Gastrocnemius medialis (tissue), 4 donors: ENCODE results near the gene LRIG2. TPM values are rescaled to one million over a fixed set of nuclear protein-coding genes. Genes with fewer than 3 reads are reported as not detected.

Experiments
- ATAC-seq, 2 donors: fragments of 150-250 bp; one replicate each; pipeline ENCODE4 v1.9.1; 2016
- DNase-seq, 2 donors: peaks; one replicate each; pipeline ENCODE4 v3.0.0-alpha.2; 2019
- H3K27ac ChIP-seq, 4 donors: fragments of 200-600 bp; sonication (generic); 1 replicate in 1 of 4; 2 replicates in 3 of 4; pipeline ENCODE4 v1.5.1; 2016 to 2018; ENCODE audit warnings: mild to moderate bottlenecking in 2 of 4, moderate library complexity in 1 of 4
- H3K27me3 ChIP-seq, 3 donors: fragments of 200-600 bp; sonication (generic) in 2 of 3; 1 replicate in 1 of 3; 2 replicates in 2 of 3; pipeline versions ENCODE4 v1.5.1 to v1.6.0; 2016 to 2019; ENCODE audit warnings: mild to moderate bottlenecking in 1 of 3, moderate library complexity in 1 of 3
- H3K36me3 ChIP-seq, 2 donors: fragments of 200-600 bp; sonication (generic) in 1 of 2; one replicate each; pipeline ENCODE4 v1.5.1; 2017 to 2018
- H3K4me1 ChIP-seq, 2 donors: fragments of 200-600 bp; sonication (generic) in 1 of 2; one replicate each; pipeline ENCODE4 v1.5.1; 2016 to 2017; ENCODE audit warnings: mild to moderate bottlenecking in 2 of 2
- H3K4me3 ChIP-seq, 4 donors: fragments of 200-600 bp; sonication (generic) in 3 of 4; 1 replicate in 1 of 4; 2 replicates in 3 of 4; pipeline ENCODE4 v1.5.1; 2016 to 2019; ENCODE audit warnings: mild to moderate bottlenecking in 2 of 4
- H3K9me3 ChIP-seq, 3 donors: fragments of 200-600 bp; sonication (generic) in 2 of 3; 1 replicate in 1 of 3; 2 replicates in 2 of 3; pipeline ENCODE4 v1.5.1; 2016 to 2019
- POLR2A ChIP-seq, 2 donors: fragments of 450-650 bp; IDR thresholded peaks; one replicate each; pipeline ENCODE4 v1.6.1; 2017; ENCODE audit warnings: antibody characterized with exemption in 2 of 2, mild to moderate bottlenecking in 2 of 2, moderate library complexity in 2 of 2
- in situ Hi-C, 4 donors: fragments of 200-750 bp; cut with MboI; loops; one replicate each; pipeline versions ENCODE4 v1.15.0 to v1.8.0; 2017; ENCODE audit warnings: low sequenced_read_pairs in 4 of 4
- intact Hi-C: fragments of 100-400 bp; cut with DNase I; formaldehyde crosslinking; loops from one replicate; pipeline ENCODE4 v1.15.1; 2023; ENCODE audit warnings: low total_unique reads
- total RNA-seq, 4 donors: library from RNA; depleted of rRNA; stranded (reverse); fragments of >200 nt; gene quantifications; one replicate each; pipeline versions ENCODE4 v1.1.0 to v1.2.3, GENCODE V29; 2016
- TF ChIP-seq, protein P1 (sequence below), 5 experiments: fragments of 450-650 bp in 3 of 5; fragments of 200-600 bp in 2 of 5; sonication (generic) in 2 of 5; IDR thresholded peaks in 4 of 5; conservative IDR thresholded peaks in 1 of 5; 1 replicate in 4 of 5; 2 replicates in 1 of 5; pipeline ENCODE4 v1.5.1; 2016 to 2019; ENCODE audit warnings: antibody characterized with exemption in 5 of 5, mild to moderate bottlenecking in 3 of 5, moderate library complexity in 3 of 5

LRIG2 gene
- total RNA-seq, 4 donors from 2014 or later: 4.8 to 9.0 (median 8.9) TPM

DNA sequence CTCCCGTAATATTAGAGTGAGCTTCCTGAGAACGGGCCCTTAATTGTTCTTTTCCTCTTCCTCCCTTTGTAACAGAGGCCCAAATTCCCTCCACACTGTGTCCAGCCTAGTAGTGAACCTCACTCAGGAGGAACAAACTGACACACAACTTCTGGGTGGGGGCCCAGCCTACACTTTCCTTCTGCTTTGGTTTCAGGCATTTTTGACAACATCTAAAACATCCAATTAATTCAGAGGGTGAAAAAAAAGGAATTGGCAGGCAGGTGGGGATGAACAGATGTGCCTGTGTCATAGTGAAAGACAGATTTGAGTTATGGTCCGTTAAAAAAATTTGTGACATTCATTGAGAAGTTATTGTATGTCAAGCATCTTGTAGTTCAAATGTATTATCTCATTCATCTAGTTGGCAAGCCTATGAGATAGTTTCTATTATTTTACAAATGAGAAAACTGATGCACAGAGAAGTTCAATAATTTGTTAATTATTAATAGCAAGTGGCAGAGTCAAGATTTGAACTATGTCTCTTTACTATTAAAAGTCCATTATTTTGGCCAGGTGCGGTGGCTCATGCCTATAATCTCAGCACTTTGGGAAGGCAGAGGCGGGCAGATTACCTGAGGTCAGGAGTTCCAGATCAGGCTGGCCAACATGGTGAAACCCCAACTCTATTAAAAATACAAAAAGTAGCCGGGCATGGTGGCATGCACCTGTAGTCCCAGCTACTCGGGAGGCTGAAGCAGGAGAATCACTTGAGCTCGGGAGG is 41.6 kb upstream of the LRIG2 start:
- TF ChIP-seq POLR2A (IDR thresholded peaks at IDR 0.05): no peak
- TF ChIP-seq, protein P1, sequence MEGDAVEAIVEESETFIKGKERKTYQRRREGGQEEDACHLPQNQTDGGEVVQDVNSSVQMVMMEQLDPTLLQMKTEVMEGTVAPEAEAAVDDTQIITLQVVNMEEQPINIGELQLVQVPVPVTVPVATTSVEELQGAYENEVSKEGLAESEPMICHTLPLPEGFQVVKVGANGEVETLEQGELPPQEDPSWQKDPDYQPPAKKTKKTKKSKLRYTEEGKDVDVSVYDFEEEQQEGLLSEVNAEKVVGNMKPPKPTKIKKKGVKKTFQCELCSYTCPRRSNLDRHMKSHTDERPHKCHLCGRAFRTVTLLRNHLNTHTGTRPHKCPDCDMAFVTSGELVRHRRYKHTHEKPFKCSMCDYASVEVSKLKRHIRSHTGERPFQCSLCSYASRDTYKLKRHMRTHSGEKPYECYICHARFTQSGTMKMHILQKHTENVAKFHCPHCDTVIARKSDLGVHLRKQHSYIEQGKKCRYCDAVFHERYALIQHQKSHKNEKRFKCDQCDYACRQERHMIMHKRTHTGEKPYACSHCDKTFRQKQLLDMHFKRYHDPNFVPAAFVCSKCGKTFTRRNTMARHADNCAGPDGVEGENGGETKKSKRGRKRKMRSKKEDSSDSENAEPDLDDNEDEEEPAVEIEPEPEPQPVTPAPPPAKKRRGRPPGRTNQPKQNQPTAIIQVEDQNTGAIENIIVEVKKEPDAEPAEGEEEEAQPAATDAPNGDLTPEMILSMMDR (IDR thresholded peaks at IDR 0.05 in 4 of 5, conservative IDR thresholded peaks at IDR 0.05 in 1 of 5): no peak
- in situ Hi-C loops (no loop called here), intact Hi-C loops (no loop called here)
- no peak for DNase-seq
- H3K4me3 ChIP-seq: no peak overlapping the region
- no peaks in the 10 kb centered on the region for H3K27me3 ChIP-seq
- H3K27ac ChIP-seq: no peak overlapping the region
- no peak for ATAC-seq
- peaks cover 0 to 19% of the 10 kb centered on the region in 2 donors for H3K4me1 ChIP-seq
- no peaks in the 10 kb centered on the region for H3K36me3 ChIP-seq
- H3K9me3 ChIP-seq: no peaks in the 10 kb centered on the region

GRCh38 chr1:113035086-113035485 is 37.9 kb upstream of the LRIG2 start:
- in situ Hi-C loops: no loop called here
- intact Hi-C loops: no loop called here
- ATAC-seq: no peak

GRCh38 chr1:113036639-113037321 is 36.2 kb upstream of the LRIG2 start:
- no peak for TF ChIP-seq POLR2A (IDR thresholded peaks at IDR 0.05)
- TF ChIP-seq, protein P1 (IDR thresholded peaks at IDR 0.05 in 4 of 5, conservative IDR thresholded peaks at IDR 0.05 in 1 of 5): no peak
- intact Hi-C loops (no loop called here), in situ Hi-C loops (no loop called here)
- H3K27ac ChIP-seq: no peak overlapping the region
- no peaks in the 10 kb centered on the region for H3K27me3 ChIP-seq
- ATAC-seq (no peak), DNase-seq (no peak)
- no peaks in the 10 kb centered on the region for H3K9me3 ChIP-seq
- no peak overlapping the region for H3K4me3 ChIP-seq
- H3K36me3 ChIP-seq: no peaks in the 10 kb centered on the region
- H3K4me1 ChIP-seq: no peaks in the 10 kb centered on the region

More at GRCh38 chr1:113035086-113035485, 37.9 kb upstream of the LRIG2 start:
- H3K4me3 ChIP-seq: no peak overlapping the region
- DNase-seq: no peak
- no peaks in the 10 kb centered on the region for H3K36me3 ChIP-seq
- H3K27me3 ChIP-seq: no peaks in the 10 kb centered on the region
- H3K27ac ChIP-seq: no peak overlapping the region
- H3K4me1 ChIP-seq: peaks cover 0 to 1% of the 10 kb centered on the region in 2 donors
- no peaks in the 10 kb centered on the region for H3K9me3 ChIP-seq
- no peak for TF ChIP-seq POLR2A (IDR thresholded peaks at IDR 0.05)
- TF ChIP-seq, protein P1 (IDR thresholded peaks at IDR 0.05 in 4 of 5, conservative IDR thresholded peaks at IDR 0.05 in 1 of 5): no peak

DNA sequence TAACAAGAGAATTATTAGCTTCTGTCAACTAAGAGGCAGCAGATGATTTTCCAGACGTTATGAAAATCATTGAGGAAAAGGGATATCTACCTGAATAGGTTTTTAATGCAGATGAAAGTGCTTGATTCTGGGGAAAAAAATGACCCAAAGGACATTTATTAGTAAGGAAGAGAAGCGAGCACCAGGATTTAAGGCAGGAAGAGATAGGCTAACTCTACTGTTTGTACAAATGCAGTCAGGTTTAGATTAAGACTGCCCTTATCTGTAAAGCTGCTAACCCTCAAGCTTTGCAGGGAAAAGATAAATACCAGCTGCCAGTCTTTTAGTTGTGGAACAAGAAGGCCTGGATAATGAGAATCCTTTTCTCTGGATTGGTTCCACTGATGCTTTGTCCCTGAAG is 33.0 kb upstream of the LRIG2 start:
- no peaks in the 10 kb centered on the region for H3K27me3 ChIP-seq
- in situ Hi-C loops (loop anchor here (5.0 kb wide), 2 partner anchors 158 to 323 kb away; partner anchors contain the start of gene PPM1J (in 1 of the 4)), intact Hi-C loops (no loop called here)
- H3K4me3 ChIP-seq: no peak overlapping the region
- TF ChIP-seq, protein P1 (IDR thresholded peaks at IDR 0.05 in 4 of 5, conservative IDR thresholded peaks at IDR 0.05 in 1 of 5): no peak
- no peak for TF ChIP-seq POLR2A (IDR thresholded peaks at IDR 0.05)
- H3K4me1 ChIP-seq: peaks cover 0 to 7% of the 10 kb centered on the region in 2 donors
- ATAC-seq (no peak), DNase-seq (no peak)
- H3K36me3 ChIP-seq: no peaks in the 10 kb centered on the region
- no peak overlapping the region for H3K27ac ChIP-seq
- H3K9me3 ChIP-seq: no peaks in the 10 kb centered on the region
